ENCODE data around the gene ABCF3. TPM values are rescaled to one million over a fixed set of nuclear protein-coding genes. Genes with fewer than 3 reads are reported as not detected.
"Not testable (repeated sequence)": the region's sequence is repeated elsewhere in the genome, so short reads cannot be mapped to it uniquely, and the experiment has no call there.

The ABCF3 gene
- total and polyA plus RNA-seq, 2 donors (not counting 3 experiments of a cell fraction or from before 2014, with no cell fraction given): 68.8 to 73.4 TPM

GRCh38 chr3:184160456-184160855 lies 25.5 kb upstream of the ABCF3 start:
- Histone ChIP-seq H3K4me2 (ENCODE audit: insufficient read depth, low read length) (no peak overlapping the region), H3K9me1 (replicated peaks; ENCODE audit: control insufficient read depth, extremely low read depth, insufficient read depth, low read length) (no peaks in the 10 kb centered on the region), H3K27me3 (ENCODE audit: control insufficient read depth in 2 of 2, insufficient read depth in 2 of 2, low read length in 2 of 2) (no peaks in the 10 kb centered on the region), H3K27ac (ENCODE audit: insufficient read depth, low read depth, low read length) (no peak overlapping the region), H3K9me3 (replicated peaks; ENCODE audit: control insufficient read depth, insufficient read depth, low read length) (no peaks in the 10 kb centered on the region), H3K4me1 (ENCODE audit: control insufficient read depth, extremely low read depth, insufficient read depth, low read length) (peaks cover 27% of the 10 kb centered on the region), H3K4me3 (replicated peaks in 1 of 3; ENCODE audit: insufficient read depth in 1 of 3, low read depth in 1 of 3, low read length in 3 of 3) (no peak overlapping the region), H4K20me1 (replicated peaks; ENCODE audit: control insufficient read depth, extremely low read depth, insufficient read depth, low read length) (peaks cover 3% of the 10 kb centered on the region), H2AFZ (ENCODE audit: low read depth, low read length) (no peak overlapping the region), H3K9ac (replicated peaks; ENCODE audit: extremely low read depth, insufficient read depth, low read length) (no peak overlapping the region), H3K79me2 (ENCODE audit: control insufficient read depth, insufficient read depth, low read length) (peaks cover 56% of the 10 kb centered on the region), H3K36me3 (ENCODE audit: control insufficient read depth in 2 of 2, extremely low read depth in 1 of 2, insufficient read depth in 2 of 2, low read length in 2 of 2) (peaks cover 4 to 18% of the 10 kb centered on the region in 2 experiments)
- DNase-seq (ENCODE audit: low read depth, low spot score) (peak; percentile 60), FAIRE-seq (no peak)
- intact Hi-C loops (cut with micrococcal nuclease): no loop called here
- POLR2A ChIA-PET: no interaction called here
- dilution Hi-C loops (cut with MboI; ENCODE audit: extremely low pct_ligation_motif_present, low sequenced_read_pairs): no loop called here
- no peak for TF ChIP-seq CTCF (IDR thresholded peaks at IDR 0.05; ENCODE audit: extremely low read depth in 1 of 2, insufficient read depth in 1 of 2, low read depth in 1 of 2, low read length in 2 of 2)
- no peak for TF ChIP-seq EZH2 (IDR thresholded peaks at IDR 0.05; ENCODE audit: borderline replicate concordance, low read depth, low read length, severe bottlenecking)
- TF ChIP-seq FOS (IDR thresholded peaks at IDR 0.05; ENCODE audit: borderline replicate concordance, insufficient read depth, low read length): no peak
- TF ChIP-seq JUN (IDR thresholded peaks at IDR 0.05; ENCODE audit: borderline replicate concordance, insufficient read depth, insufficient read length, low read depth): no peak
- TF ChIP-seq MYC (IDR thresholded peaks at IDR 0.05; ENCODE audit: low read depth, low read length): no peak
- no peak for TF ChIP-seq POLR2AphosphoS5 (IDR thresholded peaks at IDR 0.05; ENCODE audit: insufficient read depth, low read depth, low read length)
- CTCF ChIA-PET: interaction anchor here (1.1 to 1.7 kb wide), 6 partner anchors 9 to 129 kb away, joined by 3 to 7 read pairs (median 3); no protein-coding TSS in a partner anchor
- no TSS peak for BruUV-seq (replicated peaks)

- dilution Hi-C loops (cut with MboI; ENCODE audit: extremely low pct_ligation_motif_present, low sequenced_read_pairs); POLR2A ChIA-PET: not testable (repeated sequence)
- CTCF ChIA-PET: interaction anchor here (1.2 kb wide), 1 partner anchor 10 kb away, joined by 3 read pairs; no protein-coding TSS in a partner anchor
Measured at GRCh38 chr3:184162571-184163070, 23.4 kb upstream of the ABCF3 start.

More at GRCh38 chr3:184162571-184163070, 23.4 kb upstream of the ABCF3 start:
- H3K27ac ChIP-seq (ENCODE audit: insufficient read depth, low read depth, low read length); H3K9ac ChIP-seq (replicated peaks; ENCODE audit: extremely low read depth, insufficient read depth, low read length); H3K9me1 ChIP-seq (replicated peaks; ENCODE audit: control insufficient read depth, extremely low read depth, insufficient read depth, low read length); H4K20me1 ChIP-seq (replicated peaks; ENCODE audit: control insufficient read depth, extremely low read depth, insufficient read depth, low read length); H3K9me3 ChIP-seq (replicated peaks; ENCODE audit: control insufficient read depth, insufficient read depth, low read length); H3K4me3 ChIP-seq (replicated peaks in 1 of 3; ENCODE audit: insufficient read depth in 1 of 3, low read depth in 1 of 3, low read length in 3 of 3); BruUV-seq (replicated peaks); H3K27me3 ChIP-seq (ENCODE audit: control insufficient read depth in 2 of 2, insufficient read depth in 2 of 2, low read length in 2 of 2); intact Hi-C loops (cut with micrococcal nuclease); H2AFZ ChIP-seq (ENCODE audit: low read depth, low read length); DNase-seq (ENCODE audit: low read depth, low spot score); H3K4me2 ChIP-seq (ENCODE audit: insufficient read depth, low read length): not testable (repeated sequence)
- FAIRE-seq: peak; percentile 52
- H3K4me1 ChIP-seq (ENCODE audit: control insufficient read depth, extremely low read depth, insufficient read depth, low read length): peaks cover 18% of the 10 kb centered on the region
- peaks cover 8 to 38% of the 10 kb centered on the region in 2 experiments for H3K36me3 ChIP-seq (ENCODE audit: control insufficient read depth in 2 of 2, extremely low read depth in 1 of 2, insufficient read depth in 2 of 2, low read length in 2 of 2)
- H3K79me2 ChIP-seq (ENCODE audit: control insufficient read depth, insufficient read depth, low read length): peaks cover 36% of the 10 kb centered on the region
